ENCODE measurements around the gene KLF16.

The KLF16 gene

GRCh38 chr19:1816530-1817298, 46.7 kb downstream of the KLF16 start:
- H3K23ac ChIP-seq (ENCODE audit: low read depth, low read length, poor library complexity) = peak overlapping the region; percentile 55
- H2BK12ac ChIP-seq (ENCODE audit: low read length) = no peak overlapping the region
- peak overlapping the region; percentile 50 for H3K9ac ChIP-seq (ENCODE audit: low read depth, low read length, poor library complexity)
- H3K36me3 ChIP-seq (replicated peaks in 1 of 2; ENCODE audit: control insufficient read depth in 2 of 2, insufficient read depth in 2 of 2, low read length in 2 of 2) = peaks cover 29 to 57% of the 10 kb centered on the region in 2 donors
- no peak overlapping the region for H2BK15ac ChIP-seq (ENCODE audit: low read length)
- peaks cover 0 to 2% (median 0%) of the 10 kb centered on the region in 3 experiments for H3K27me3 ChIP-seq (ENCODE audit: control insufficient read depth in 3 of 3, insufficient read depth in 3 of 3, low read depth in 1 of 3, low read length in 3 of 3)
- no peak overlapping the region for H3K4me2 ChIP-seq (ENCODE audit: insufficient read depth, low read length, poor library complexity, severe bottlenecking)
- no peak overlapping the region for H2BK120ac ChIP-seq (ENCODE audit: low read depth, low read length)
- peak overlapping the region; percentile 48 for H3K18ac ChIP-seq (ENCODE audit: low read length)
- peaks cover 0 to 7% of the 10 kb centered on the region in 2 donors for H3K4me1 ChIP-seq (ENCODE audit: control insufficient read depth in 2 of 2, insufficient read depth in 1 of 2, low read depth in 1 of 2, low read length in 2 of 2)
- peaks cover 0 to 3% of the 10 kb centered on the region in 2 donors for H3K9me3 ChIP-seq (replicated peaks in 1 of 2; ENCODE audit: control insufficient read depth in 2 of 2, insufficient read depth in 1 of 2, low read depth in 1 of 2, low read length in 2 of 2)
- no peak overlapping the region for H4K8ac ChIP-seq (ENCODE audit: low read depth, low read length)
- no peak for DNase-seq (ENCODE audit: low spot score)
- peaks cover 2% of the 10 kb centered on the region for H3K79me1 ChIP-seq (ENCODE audit: low read depth, low read length)
- no CpG with 5 or more reads among the region's 36 CpGs for WGBS, 2 donors (ENCODE audit: extremely low coverage in 2 of 2, insufficient read length in 2 of 2, insufficient replicate concordance in 1 of 2)
- H2AFZ ChIP-seq (ENCODE audit: low read length) = no peak overlapping the region
- H3K27ac ChIP-seq (replicated peaks; ENCODE audit: low read length) = no peak overlapping the region
- no peak overlapping the region for H2AK5ac ChIP-seq (ENCODE audit: low read depth, low read length)
- H3K14ac ChIP-seq (ENCODE audit: low read length) = no peak overlapping the region
- no peak overlapping the region for H4K91ac ChIP-seq (ENCODE audit: low read depth, low read length, poor library complexity)
- H2BK5ac ChIP-seq (ENCODE audit: low read length) = no peak overlapping the region
- no peak overlapping the region for H3K4ac ChIP-seq (ENCODE audit: low read length)
- no peak overlapping the region for H3K4me3 ChIP-seq (ENCODE audit: low read length in 2 of 2)

DNA sequence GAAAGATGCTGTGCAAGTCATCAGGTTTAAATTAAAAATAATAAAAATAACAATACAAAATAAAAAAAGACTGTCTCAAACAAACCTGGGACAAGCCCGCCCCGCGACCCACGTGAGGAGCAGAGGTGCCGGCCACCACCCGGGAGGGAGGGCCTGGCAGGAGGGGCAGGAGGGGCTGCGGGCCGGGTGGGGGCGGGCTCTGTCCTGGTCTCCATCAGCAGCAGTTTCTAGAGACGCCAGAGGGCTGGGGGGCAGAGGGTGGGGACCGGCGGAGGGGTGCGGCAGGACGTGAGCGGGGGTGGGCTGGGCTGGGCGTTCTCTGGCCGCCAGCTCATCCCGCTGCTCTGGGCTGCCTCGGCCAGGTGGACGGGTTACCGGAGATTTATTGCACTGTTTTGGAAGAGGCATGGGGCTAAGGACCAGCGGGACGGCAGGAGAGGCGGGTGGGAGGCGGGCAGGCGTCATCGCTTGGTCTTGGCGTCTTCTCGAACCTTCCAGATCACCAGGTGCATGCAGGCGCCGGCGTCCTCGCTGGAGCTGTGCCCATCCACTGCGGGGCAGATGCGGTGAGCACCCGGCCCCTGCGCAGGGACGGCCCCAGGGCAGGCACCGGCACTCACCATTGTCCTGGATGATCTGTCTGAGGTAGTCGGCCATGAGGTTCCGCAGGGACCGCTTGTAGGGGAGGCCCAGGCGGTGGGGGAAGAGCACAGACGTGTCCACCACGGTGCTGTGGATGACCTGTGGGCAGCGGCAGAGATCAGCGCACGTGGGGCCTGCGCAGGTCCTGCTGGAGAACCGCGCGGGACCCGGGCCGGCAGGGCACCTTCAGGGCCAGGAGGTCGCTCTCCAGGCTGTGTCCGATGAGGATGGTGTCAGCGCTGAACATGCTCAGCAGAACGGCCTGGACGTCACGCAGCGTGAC, 47.5 kb downstream of the KLF16 start:
- peaks cover 28 to 51% of the 10 kb centered on the region in 2 donors for H3K36me3 ChIP-seq (replicated peaks in 1 of 2; ENCODE audit: control insufficient read depth in 2 of 2, insufficient read depth in 2 of 2, low read length in 2 of 2)
- no peak overlapping the region for H2AK5ac ChIP-seq (ENCODE audit: low read depth, low read length)
- H3K4me1 ChIP-seq (ENCODE audit: control insufficient read depth in 2 of 2, insufficient read depth in 1 of 2, low read depth in 1 of 2, low read length in 2 of 2) = peaks cover 0 to 7% of the 10 kb centered on the region in 2 donors
- DNase-seq (ENCODE audit: low spot score) = no peak
- peaks cover 2% of the 10 kb centered on the region for H3K79me1 ChIP-seq (ENCODE audit: low read depth, low read length)
- peak overlapping the region; percentile 48 for H3K18ac ChIP-seq (ENCODE audit: low read length)
- H3K9me3 ChIP-seq (replicated peaks in 1 of 2; ENCODE audit: control insufficient read depth in 2 of 2, insufficient read depth in 1 of 2, low read depth in 1 of 2, low read length in 2 of 2) = peaks cover 0 to 3% of the 10 kb centered on the region in 2 donors
- no peak overlapping the region for H2BK5ac ChIP-seq (ENCODE audit: low read length)
- H4K8ac ChIP-seq (ENCODE audit: low read depth, low read length) = no peak overlapping the region
- WGBS, 2 donors (ENCODE audit: extremely low coverage in 2 of 2, insufficient read length in 2 of 2, insufficient replicate concordance in 1 of 2) = no CpG with 5 or more reads among the region's 61 CpGs
- H3K4ac ChIP-seq (ENCODE audit: low read length) = no peak overlapping the region
- no peak overlapping the region for H3K27ac ChIP-seq (replicated peaks; ENCODE audit: low read length)
- no peak overlapping the region for H3K14ac ChIP-seq (ENCODE audit: low read length)
- peak overlapping the region; percentile 44 for H3K9ac ChIP-seq (ENCODE audit: low read depth, low read length, poor library complexity)
- no peak overlapping the region for H2BK120ac ChIP-seq (ENCODE audit: low read depth, low read length)
- H3K4me3 ChIP-seq (ENCODE audit: low read length in 2 of 2) = no peak overlapping the region
- no peak overlapping the region for H4K91ac ChIP-seq (ENCODE audit: low read depth, low read length, poor library complexity)
- no peak overlapping the region for H3K4me2 ChIP-seq (ENCODE audit: insufficient read depth, low read length, poor library complexity, severe bottlenecking)
- no peak overlapping the region for H2BK15ac ChIP-seq (ENCODE audit: low read length)
- peak overlapping the region; percentile 55 for H3K23ac ChIP-seq (ENCODE audit: low read depth, low read length, poor library complexity)
- peaks cover 0 to 3% (median 1%) of the 10 kb centered on the region in 3 experiments for H3K27me3 ChIP-seq (ENCODE audit: control insufficient read depth in 3 of 3, insufficient read depth in 3 of 3, low read depth in 1 of 3, low read length in 3 of 3)
- H2AFZ ChIP-seq (ENCODE audit: low read length) = no peak overlapping the region
- H2BK12ac ChIP-seq (ENCODE audit: low read length) = no peak overlapping the region

- Histone ChIP-seq H2AK5ac (ENCODE audit: low read depth, low read length) (no peak overlapping the region), H3K4me3 (ENCODE audit: low read length in 2 of 2) (no peak overlapping the region), H3K4me1 (ENCODE audit: control insufficient read depth in 2 of 2, insufficient read depth in 1 of 2, low read depth in 1 of 2, low read length in 2 of 2) (peaks cover 0 to 7% of the 10 kb centered on the region in 2 donors), H3K18ac (ENCODE audit: low read length) (no peak overlapping the region), H4K91ac (ENCODE audit: low read depth, low read length, poor library complexity) (no peak overlapping the region), H3K36me3 (replicated peaks in 1 of 2; ENCODE audit: control insufficient read depth in 2 of 2, insufficient read depth in 2 of 2, low read length in 2 of 2) (peaks cover 24 to 43% of the 10 kb centered on the region in 2 donors), H3K4ac (ENCODE audit: low read length) (no peak overlapping the region), H3K27ac (replicated peaks; ENCODE audit: low read length) (no peak overlapping the region), H3K79me1 (ENCODE audit: low read depth, low read length) (no peaks in the 10 kb centered on the region), H2AFZ (ENCODE audit: low read length) (no peak overlapping the region), H2BK5ac (ENCODE audit: low read length) (no peak overlapping the region), H3K4me2 (ENCODE audit: insufficient read depth, low read length, poor library complexity, severe bottlenecking) (no peak overlapping the region), H4K8ac (ENCODE audit: low read depth, low read length) (peak overlapping the region; percentile 56), H2BK12ac (ENCODE audit: low read length) (no peak overlapping the region), H2BK15ac (ENCODE audit: low read length) (no peak overlapping the region), H3K9me3 (replicated peaks in 1 of 2; ENCODE audit: control insufficient read depth in 2 of 2, insufficient read depth in 1 of 2, low read depth in 1 of 2, low read length in 2 of 2) (peaks cover 0 to 3% of the 10 kb centered on the region in 2 donors), H3K14ac (ENCODE audit: low read length) (peak overlapping the region; percentile 27), H3K23ac (ENCODE audit: low read depth, low read length, poor library complexity) (no peak overlapping the region), H2BK120ac (ENCODE audit: low read depth, low read length) (no peak overlapping the region), H3K27me3 (ENCODE audit: control insufficient read depth in 3 of 3, insufficient read depth in 3 of 3, low read depth in 1 of 3, low read length in 3 of 3) (peaks cover 0 to 5% (median 3%) of the 10 kb centered on the region in 3 experiments), H3K9ac (ENCODE audit: low read depth, low read length, poor library complexity) (peak overlapping the region; percentile 4)
- DNase-seq (ENCODE audit: low spot score) = no peak
- no CpG with 5 or more reads among the region's 26 CpGs for whole genome bisulfite sequencing, 2 donors (ENCODE audit: extremely low coverage in 2 of 2, insufficient read length in 2 of 2, insufficient replicate concordance in 1 of 2)
Measured at GRCh38 chr19:1814833-1815604, 48.4 kb downstream of the KLF16 start.
